ENCODE results near the gene ALMS1. TPM values are rescaled to one million over a fixed set of nuclear protein-coding genes. Genes with fewer than 3 reads are reported as not detected.
"Not testable (repeated sequence)": the region's sequence is repeated elsewhere in the genome, so short reads cannot be mapped to it uniquely, and the experiment has no call there.

Gene ALMS1
- total and polyA plus RNA-seq, 2 of the 8 experiments (the other 6 are each of a cell fraction or from before 2014, with no cell fraction given), result 21.8 to 45.6 TPM

DNA sequence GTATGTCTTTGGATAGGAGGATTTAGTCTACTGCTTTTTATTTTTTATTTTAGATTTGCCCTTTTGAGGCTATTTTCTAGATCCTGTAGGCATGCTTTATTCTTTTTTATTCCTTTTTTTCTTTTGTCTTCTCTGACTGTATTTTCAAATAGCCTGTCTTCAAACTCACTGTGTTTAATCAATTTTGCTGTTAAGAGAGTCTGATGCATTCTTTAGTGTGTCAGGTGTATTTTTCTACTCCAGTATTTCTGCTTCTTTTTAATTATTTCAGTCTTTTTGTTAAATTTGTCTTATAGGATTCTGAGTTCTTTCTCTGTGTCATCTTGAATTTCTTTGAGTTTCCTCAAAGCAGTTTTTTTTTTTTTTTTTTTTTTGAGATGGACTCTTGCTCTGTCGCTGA lies 143.1 kb downstream of the ALMS1 start (continued):
- TF ChIP-seq CBX8 (IDR thresholded peaks at IDR 0.05; ENCODE audit: borderline replicate concordance, low read depth, low read length) (no peak), TCF12 (IDR thresholded peaks at IDR 0.05; ENCODE audit: low read depth, low read length) (no peak), YY1 (IDR thresholded peaks at IDR 0.05; ENCODE audit: low read depth, low read length) (no peak)

DNA sequence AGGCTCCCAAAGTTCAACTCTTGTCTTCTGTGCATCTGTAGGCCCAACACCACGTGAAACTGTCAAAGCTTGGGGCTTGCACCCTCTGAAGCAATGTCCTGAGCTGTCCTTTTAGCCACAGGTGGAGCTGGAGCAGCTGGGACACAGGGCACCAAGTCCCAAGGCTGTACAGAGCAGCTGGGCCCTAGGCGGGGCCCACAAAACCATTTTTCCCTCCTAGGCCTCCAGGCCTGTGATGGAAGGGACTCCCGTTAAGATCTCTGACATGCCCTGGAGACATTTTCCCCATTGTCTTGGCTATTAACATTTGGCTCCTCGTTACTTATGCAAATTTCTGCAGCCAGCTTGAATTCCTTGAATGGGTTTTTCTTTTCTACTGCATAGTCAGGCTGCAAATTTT lies 145.1 kb downstream of the ALMS1 start:
- H4K8ac ChIP-seq (ENCODE audit: extremely low read depth, insufficient read depth, low read length); H3K14ac ChIP-seq (ENCODE audit: insufficient read length); H2BK12ac ChIP-seq (ENCODE audit: low read depth, low read length); DNase-seq (ENCODE audit: low read depth in 1 of 2, low spot score in 2 of 2); POLR2A ChIA-PET (ENCODE audit: partially characterized antibody); H3K4me3 ChIP-seq (ENCODE audit: extremely low read depth in 1 of 4, insufficient read depth in 2 of 4, low read depth in 3 of 4, low read length in 4 of 4); H3K27me3 ChIP-seq (replicated peaks in 1 of 4; ENCODE audit: control insufficient read depth in 3 of 4, extremely low read depth in 1 of 4, insufficient read depth in 3 of 4, low read length in 3 of 4); H2BK5ac ChIP-seq (ENCODE audit: low read depth, low read length); H2AK5ac ChIP-seq (ENCODE audit: low read depth, low read length); H3K18ac ChIP-seq (ENCODE audit: extremely low read depth, low read length); H3K23ac ChIP-seq (ENCODE audit: insufficient read length); H4K20me1 ChIP-seq (replicated peaks in 1 of 2; ENCODE audit: control insufficient read depth in 1 of 2, insufficient read depth in 2 of 2, low read length in 2 of 2); H4K91ac ChIP-seq (replicated peaks; ENCODE audit: insufficient read length, low read length); H3K4me2 ChIP-seq (ENCODE audit: insufficient read depth in 1 of 2, low read depth in 2 of 2, low read length in 2 of 2); H3K4ac ChIP-seq (replicated peaks; ENCODE audit: insufficient read length, low read depth, low read length); H2BK20ac ChIP-seq (ENCODE audit: low read length); FAIRE-seq; H3K9ac ChIP-seq (replicated peaks in 1 of 4; ENCODE audit: extremely low read depth in 1 of 4, low read depth in 3 of 4, low read length in 3 of 4); H2BK15ac ChIP-seq (ENCODE audit: low read length); H3K23me2 ChIP-seq (ENCODE audit: low read depth, low read length); H3K27ac ChIP-seq (ENCODE audit: low read depth, low read length); H4K5ac ChIP-seq (ENCODE audit: insufficient read length, low read depth, low read length); H3K56ac ChIP-seq (replicated peaks; ENCODE audit: insufficient read length, low read depth, low read length); H2AFZ ChIP-seq (ENCODE audit: low read length); H3K4me1 ChIP-seq (replicated peaks in 1 of 4; ENCODE audit: control insufficient read depth in 3 of 4, insufficient read depth in 4 of 4, low read length in 3 of 4); H3K79me2 ChIP-seq (ENCODE audit: control insufficient read depth in 1 of 2, insufficient read depth in 2 of 2, low read length in 2 of 2); H3K79me1 ChIP-seq (ENCODE audit: low read depth, low read length); CTCF ChIA-PET (ENCODE audit: partially characterized antibody); H2BK120ac ChIP-seq (replicated peaks; ENCODE audit: low read depth, low read length): not testable (repeated sequence)
- WGBS, 2 experiments (ENCODE audit: extremely low coverage in 1 of 2, insufficient coverage in 1 of 2, insufficient read length in 1 of 2, insufficient replicate concordance in 2 of 2, low coverage in 1 of 2, low lambda C conversion rate in 2 of 2, missing lambda C conversion rate in 1 of 2), result 85% methylated on average over 4 of the region's 4 CpGs; no CpG with 5 or more reads in 1 of the 2 experiments
- peaks cover 21 to 35% of the 10 kb centered on the region in 2 experiments for H3K9me3 ChIP-seq (ENCODE audit: insufficient read depth in 2 of 2, low read depth in 1 of 2, low read length in 1 of 2)
- peaks cover 0 to 41% (median 13%) of the 10 kb centered on the region in 4 experiments; a peak in 5 of 8 replicates for H3K36me3 ChIP-seq (ENCODE audit: control insufficient read depth in 2 of 4, insufficient read depth in 4 of 4, low read length in 3 of 4)
